Type B pancreatic cell (in vitro differentiated cells): ENCODE measurements around the gene UBE2G2. TPM values are rescaled to one million over a fixed set of nuclear protein-coding genes. Genes with fewer than 3 reads are reported as not detected.

Experiments used
- DNase-seq: peaks from one replicate; pipeline ENCODE4 v3.0.0; 2021; ENCODE audit warnings: mixed read lengths; ENCODE audit not compliant: unreplicated experiment; ENCODE audit errors: extremely low spot score
- H3K27ac Mint-ChIP-seq: 2 replicates; pipeline ENCODE4 v1.8.0; 2021; ENCODE audit warnings: mild to moderate bottlenecking, mixed read lengths
- H3K27me3 Mint-ChIP-seq: 2 replicates; pipeline ENCODE4 v1.8.0; 2021; ENCODE audit warnings: mixed read lengths
- H3K36me3 Mint-ChIP-seq: 2 replicates; pipeline ENCODE4 v1.8.0; 2021; ENCODE audit warnings: mixed read lengths
- H3K4me1 Mint-ChIP-seq: one replicate; pipeline ENCODE4 v1.8.0; 2021; ENCODE audit warnings: mixed read lengths; ENCODE audit not compliant: unreplicated experiment
- H3K4me3 Mint-ChIP-seq: 2 replicates; pipeline ENCODE4 v1.8.0; 2021; ENCODE audit warnings: mild to moderate bottlenecking, mixed read lengths
- H3K9me3 Mint-ChIP-seq: 2 replicates; pipeline ENCODE4 v1.8.0; 2021; ENCODE audit warnings: mixed read lengths
- total RNA-seq: library from RNA; stranded (reverse); gene quantifications from 2 replicates; pipeline ENCODE4 v1.2.1, GENCODE V29; 2021; ENCODE audit warnings: low replicate concordance
- TF ChIP-seq, protein P1 (sequence below): fragments of 200-600 bp; sonication (generic); conservative IDR thresholded peaks from 2 replicates; pipeline ENCODE4 v1.5.0; 2021; ENCODE audit warnings: antibody characterized with exemption, mild to moderate bottlenecking

The UBE2G2 gene
- total RNA-seq, 1 donor from 2014 or later, result 92.4 TPM

DNA sequence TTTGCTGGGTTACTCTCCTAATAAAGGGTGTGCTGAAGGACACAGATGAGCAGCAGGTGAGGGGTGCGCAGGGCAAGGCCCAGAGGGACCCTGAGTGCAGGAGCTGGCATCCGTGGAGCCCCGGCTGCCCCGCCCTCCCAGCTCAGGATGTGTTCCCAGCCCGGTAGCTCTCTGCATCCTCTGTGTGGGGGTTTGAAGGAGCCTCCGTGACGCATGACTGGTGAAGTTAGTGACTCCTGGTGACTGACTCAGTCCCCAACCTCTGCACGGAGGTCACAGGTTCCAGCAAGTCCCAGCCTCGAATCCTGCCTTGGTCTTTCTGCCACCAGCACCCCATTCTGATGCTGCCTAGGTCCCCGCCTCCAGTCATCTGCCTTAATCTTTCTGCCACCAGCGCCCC, 68.7 kb downstream of the UBE2G2 start:
- peaks cover 23% of the 10 kb centered on the region for H3K27me3 Mint-ChIP-seq

DNA sequence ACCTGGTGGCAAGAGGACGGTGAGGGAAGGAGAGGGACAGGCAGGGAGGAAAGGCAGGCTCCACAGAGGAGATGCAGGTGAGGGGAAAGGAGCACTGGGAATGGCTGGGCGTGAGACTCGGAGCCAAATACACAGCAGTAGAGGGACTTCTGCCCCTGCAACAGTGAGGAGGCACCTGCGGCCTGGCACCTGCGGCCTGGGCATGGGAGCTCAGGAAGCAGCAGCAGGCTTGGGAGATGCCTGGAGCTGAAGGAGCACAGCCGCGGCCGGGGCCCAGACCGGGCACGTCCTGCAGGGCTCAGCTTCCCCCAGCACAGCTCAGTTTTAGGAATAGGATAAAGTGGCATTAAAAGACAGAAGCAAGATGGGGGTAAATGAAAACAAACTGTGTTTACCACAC, 69.4 kb downstream of the UBE2G2 start:
- Mint-ChIP-seq H3K27ac (no peak overlapping the region), H3K4me3 (no peak overlapping the region), H3K36me3 (no peaks in the 10 kb centered on the region), H3K9me3 (no peaks in the 10 kb centered on the region), H3K27me3 (peaks cover 23% of the 10 kb centered on the region), H3K4me1 (peaks cover 7% of the 10 kb centered on the region)
- TF ChIP-seq, protein P1, sequence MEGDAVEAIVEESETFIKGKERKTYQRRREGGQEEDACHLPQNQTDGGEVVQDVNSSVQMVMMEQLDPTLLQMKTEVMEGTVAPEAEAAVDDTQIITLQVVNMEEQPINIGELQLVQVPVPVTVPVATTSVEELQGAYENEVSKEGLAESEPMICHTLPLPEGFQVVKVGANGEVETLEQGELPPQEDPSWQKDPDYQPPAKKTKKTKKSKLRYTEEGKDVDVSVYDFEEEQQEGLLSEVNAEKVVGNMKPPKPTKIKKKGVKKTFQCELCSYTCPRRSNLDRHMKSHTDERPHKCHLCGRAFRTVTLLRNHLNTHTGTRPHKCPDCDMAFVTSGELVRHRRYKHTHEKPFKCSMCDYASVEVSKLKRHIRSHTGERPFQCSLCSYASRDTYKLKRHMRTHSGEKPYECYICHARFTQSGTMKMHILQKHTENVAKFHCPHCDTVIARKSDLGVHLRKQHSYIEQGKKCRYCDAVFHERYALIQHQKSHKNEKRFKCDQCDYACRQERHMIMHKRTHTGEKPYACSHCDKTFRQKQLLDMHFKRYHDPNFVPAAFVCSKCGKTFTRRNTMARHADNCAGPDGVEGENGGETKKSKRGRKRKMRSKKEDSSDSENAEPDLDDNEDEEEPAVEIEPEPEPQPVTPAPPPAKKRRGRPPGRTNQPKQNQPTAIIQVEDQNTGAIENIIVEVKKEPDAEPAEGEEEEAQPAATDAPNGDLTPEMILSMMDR, result no peak
- DNase-seq, result peak; percentile 47

More for the DNA sequence above, 68.7 kb downstream of the UBE2G2 start:
- Mint-ChIP-seq H3K4me3 (no peak overlapping the region), H3K27ac (no peak overlapping the region), H3K9me3 (no peaks in the 10 kb centered on the region), H3K4me1 (peaks cover 12% of the 10 kb centered on the region), H3K36me3 (no peaks in the 10 kb centered on the region)
- peak; percentile 58 for DNase-seq
- TF ChIP-seq, protein P1, result no peak

DNA sequence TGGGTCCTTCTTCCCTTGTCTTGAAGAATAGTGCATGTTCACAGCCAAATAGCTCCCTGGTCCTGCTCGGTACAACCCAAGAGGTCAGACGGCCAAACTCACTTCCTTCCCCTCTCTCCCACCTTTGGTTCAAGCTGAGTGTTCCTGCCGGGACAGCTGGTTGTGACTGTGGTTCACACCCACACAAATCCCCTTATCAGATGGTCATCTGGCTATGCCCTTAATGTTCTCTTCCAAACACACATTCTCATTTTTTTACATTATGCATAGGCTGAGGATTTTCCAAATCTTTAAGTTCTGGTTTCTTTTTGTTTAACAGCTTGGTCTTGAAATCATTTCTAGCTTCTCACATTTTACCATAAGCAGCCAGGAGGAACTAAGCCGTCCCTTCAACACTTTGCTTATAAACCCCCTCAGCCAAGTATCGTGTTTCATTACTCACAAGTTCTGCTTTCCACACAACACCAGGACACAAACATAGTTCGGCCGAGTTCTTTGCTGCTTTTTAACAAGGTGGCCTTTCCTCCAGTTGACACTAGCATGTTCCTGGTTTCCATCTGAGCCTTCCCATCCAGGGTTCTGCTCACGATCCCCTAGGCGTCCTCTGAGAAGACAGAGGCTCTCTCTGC, 70.6 kb downstream of the UBE2G2 start:
- Mint-ChIP-seq H3K4me3 (no peak overlapping the region), H3K27me3 (peaks cover 25% of the 10 kb centered on the region), H3K4me1 (peaks cover under 1% of the 10 kb centered on the region), H3K9me3 (no peaks in the 10 kb centered on the region), H3K36me3 (no peaks in the 10 kb centered on the region), H3K27ac (no peak overlapping the region)
- TF ChIP-seq, protein P1, result no peak
- peak; percentile 7 for DNase-seq

DNA sequence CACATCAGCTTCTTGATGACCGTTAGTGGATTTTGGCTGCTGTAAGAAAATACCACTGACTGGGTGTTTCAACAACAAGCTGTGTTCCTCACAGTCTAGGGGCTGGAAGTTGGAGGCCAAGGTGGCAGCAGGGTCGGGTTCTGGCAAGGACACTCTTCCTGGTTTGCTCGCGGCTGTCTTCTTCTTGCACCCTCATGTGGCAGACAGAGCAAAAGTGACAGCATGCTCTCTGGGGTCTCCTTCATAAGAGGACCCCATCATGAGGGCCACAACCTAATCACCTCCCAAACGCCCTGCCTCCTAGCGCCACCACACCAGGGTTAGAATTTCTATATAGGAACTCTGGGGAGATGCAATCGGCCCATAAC, 71.6 kb downstream of the UBE2G2 start:
- Mint-ChIP-seq H3K36me3 (no peaks in the 10 kb centered on the region), H3K27ac (no peak overlapping the region), H3K4me3 (no peak overlapping the region), H3K4me1 (no peaks in the 10 kb centered on the region), H3K27me3 (peaks cover 30% of the 10 kb centered on the region), H3K9me3 (no peaks in the 10 kb centered on the region)
- TF ChIP-seq, protein P1, result no peak
- no peak for DNase-seq

DNA sequence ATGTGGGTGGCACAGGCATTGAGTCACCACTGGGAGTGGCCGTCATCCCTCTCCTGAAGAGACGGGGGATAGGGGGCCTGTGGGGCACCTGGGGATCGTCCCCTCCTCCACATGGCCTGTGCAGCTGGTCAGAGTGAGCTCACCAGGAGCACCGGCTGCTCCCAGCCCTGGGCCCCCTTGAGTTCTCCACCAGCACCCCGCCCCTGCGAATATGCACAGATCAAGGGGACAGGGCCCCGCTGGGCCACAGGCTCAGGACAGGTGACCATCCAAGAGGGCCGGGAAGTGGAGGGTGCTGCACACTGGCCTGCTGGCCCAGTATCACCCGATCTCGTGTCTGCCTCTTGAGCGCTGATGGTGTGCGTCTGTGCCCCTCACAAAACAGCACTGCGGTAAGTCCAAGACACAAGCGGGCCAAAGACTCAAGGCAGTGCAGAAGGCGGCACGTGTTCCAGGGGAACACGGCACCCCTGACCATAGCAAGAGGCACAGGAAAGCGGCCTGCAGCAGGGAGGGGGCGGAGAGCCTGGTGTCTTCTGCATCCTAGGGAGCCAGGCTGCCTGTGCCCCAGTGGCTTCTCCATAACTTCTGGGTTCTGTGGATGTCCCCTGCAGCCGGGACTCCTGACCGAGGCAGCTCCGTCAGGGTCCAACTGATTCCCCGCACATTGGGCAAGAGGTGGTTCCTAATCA, 72.1 kb downstream of the UBE2G2 start:
- TF ChIP-seq, protein P1, result no peak
- Mint-ChIP-seq H3K9me3 (no peaks in the 10 kb centered on the region), H3K27me3 (peaks cover 30% of the 10 kb centered on the region), H3K36me3 (no peaks in the 10 kb centered on the region), H3K4me1 (no peaks in the 10 kb centered on the region), H3K27ac (no peak overlapping the region), H3K4me3 (no peak overlapping the region)
- DNase-seq, result peak; percentile 55
